ENCODE results near the gene FLRT1.

FLRT1 gene

DNA sequence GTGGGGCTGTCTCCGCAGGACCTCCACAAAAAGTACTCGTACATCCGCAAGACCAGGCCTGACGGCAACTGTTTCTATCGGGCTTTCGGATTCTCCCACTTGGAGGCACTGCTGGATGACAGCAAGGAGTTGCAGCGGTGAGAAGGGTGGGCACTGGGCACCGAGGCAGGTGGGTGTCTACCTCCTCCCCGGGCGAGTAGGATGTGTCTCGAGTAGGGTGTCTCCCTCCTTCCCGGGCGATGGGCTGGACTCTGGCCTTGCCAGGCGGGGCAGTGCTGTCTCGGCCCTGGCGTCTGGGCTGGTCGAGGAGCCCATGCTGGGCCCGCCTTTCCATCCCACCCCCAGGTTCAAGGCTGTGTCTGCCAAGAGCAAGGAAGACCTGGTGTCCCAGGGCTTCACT lies 39.2 kb upstream of the FLRT1 start:
- no peak overlapping the region for H3K4me3 ChIP-seq (ENCODE audit: low read length)
- TF ChIP-seq, protein P1, sequence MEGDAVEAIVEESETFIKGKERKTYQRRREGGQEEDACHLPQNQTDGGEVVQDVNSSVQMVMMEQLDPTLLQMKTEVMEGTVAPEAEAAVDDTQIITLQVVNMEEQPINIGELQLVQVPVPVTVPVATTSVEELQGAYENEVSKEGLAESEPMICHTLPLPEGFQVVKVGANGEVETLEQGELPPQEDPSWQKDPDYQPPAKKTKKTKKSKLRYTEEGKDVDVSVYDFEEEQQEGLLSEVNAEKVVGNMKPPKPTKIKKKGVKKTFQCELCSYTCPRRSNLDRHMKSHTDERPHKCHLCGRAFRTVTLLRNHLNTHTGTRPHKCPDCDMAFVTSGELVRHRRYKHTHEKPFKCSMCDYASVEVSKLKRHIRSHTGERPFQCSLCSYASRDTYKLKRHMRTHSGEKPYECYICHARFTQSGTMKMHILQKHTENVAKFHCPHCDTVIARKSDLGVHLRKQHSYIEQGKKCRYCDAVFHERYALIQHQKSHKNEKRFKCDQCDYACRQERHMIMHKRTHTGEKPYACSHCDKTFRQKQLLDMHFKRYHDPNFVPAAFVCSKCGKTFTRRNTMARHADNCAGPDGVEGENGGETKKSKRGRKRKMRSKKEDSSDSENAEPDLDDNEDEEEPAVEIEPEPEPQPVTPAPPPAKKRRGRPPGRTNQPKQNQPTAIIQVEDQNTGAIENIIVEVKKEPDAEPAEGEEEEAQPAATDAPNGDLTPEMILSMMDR (conservative IDR thresholded peaks at IDR 0.05; ENCODE audit: low read length) = no peak
- DNase-seq (ENCODE audit: low read depth) = no peak

DNA sequence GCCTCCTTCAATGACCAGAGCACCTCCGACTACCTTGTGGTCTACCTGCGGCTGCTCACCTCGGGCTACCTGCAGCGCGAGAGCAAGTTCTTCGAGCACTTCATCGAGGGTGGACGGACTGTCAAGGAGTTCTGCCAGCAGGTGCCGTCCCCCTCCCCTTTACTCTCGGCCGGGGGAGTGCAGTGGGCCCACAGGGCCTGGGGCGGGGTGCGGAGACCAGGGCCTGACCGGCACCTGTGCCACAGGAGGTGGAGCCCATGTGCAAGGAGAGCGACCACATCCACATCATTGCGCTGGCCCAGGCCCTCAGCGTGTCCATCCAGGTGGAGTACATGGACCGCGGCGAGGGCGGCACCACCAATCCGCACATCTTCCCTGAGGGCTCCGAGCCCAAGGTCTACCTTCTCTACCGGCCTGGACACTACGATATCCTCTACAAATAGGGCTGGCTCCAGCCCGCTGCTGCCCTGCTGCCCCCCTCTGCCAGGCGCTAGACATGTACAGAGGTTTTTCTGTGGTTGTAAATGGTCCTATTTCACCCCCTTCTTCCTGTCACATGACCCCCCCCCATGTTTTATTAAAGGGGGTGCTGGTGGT lies 38.5 kb upstream of the FLRT1 start:
- DNase-seq (ENCODE audit: low read depth) = no peak
- TF ChIP-seq, protein P1 (conservative IDR thresholded peaks at IDR 0.05; ENCODE audit: low read length) = no peak
- no peak overlapping the region for H3K4me3 ChIP-seq (ENCODE audit: low read length)

DNA sequence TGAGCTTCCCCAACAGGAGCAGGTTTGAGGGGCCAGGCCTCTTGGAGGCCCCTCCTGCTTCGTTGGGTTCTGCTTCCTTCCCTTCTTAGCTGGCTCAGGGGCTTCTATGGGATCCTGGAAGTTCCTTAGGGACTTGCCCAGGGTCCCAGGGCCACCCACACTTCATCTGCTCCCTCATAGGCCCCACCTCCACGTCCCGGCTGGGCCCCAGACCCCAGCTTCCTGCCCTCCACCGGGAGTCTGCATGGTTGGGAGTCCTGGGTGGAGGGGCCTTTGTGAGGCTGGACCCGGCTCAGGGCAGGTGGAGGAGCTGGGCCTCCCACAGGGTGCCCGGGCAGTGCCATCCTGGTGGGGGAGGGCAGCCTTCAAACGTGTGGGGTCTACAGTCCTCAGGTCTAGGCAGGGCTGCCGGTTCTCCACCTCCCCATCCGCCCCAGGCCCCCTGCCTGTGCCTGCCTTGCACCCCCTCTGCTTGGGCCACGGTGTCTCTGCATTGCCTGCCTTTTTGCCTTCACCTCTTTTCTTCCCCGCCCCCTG lies 37.9 kb upstream of the FLRT1 start:
- TF ChIP-seq, protein P1 (conservative IDR thresholded peaks at IDR 0.05; ENCODE audit: low read length) = no peak
- no peak overlapping the region for H3K4me3 ChIP-seq (ENCODE audit: low read length)
- no peak for DNase-seq (ENCODE audit: low read depth)

DNA sequence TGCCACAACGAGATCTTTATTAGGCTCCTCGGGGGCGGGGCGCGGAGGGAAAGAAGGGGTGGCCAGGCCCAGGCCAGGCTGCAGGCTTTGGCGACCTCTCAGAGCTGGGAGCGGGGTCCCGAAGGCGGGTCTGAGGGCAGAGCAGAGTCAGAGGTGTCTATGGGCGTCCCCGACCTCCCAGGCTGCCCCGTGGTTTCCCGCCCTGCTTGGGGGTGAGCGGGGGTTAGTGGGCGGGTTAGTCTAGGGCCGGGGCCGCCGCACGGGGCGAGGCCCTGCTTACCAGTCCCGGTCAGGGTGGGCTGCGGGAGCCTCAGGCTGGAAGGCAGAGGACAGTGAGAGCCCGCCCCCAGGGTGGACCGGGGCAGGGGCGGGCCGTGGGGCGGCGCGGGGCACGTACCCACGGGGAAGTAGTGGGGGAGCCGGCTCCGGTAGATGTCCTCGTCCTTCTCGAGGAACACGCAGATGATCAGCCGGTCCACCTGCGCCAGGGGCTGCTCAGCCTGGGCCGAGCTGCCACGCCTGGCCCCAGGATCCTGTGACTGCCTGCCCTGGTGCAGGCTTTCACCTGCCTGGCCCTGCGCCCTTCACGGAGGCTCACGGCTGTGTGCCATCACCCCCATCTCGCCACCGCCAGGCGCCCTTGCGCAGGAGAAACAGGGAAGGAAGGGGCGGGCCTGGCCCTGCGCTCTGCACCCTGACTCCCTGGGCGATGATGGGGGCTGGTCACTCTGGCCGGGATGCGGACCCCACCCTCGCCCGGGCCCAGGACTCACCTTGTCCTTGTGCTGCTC lies 37.0 kb upstream of the FLRT1 start:
- DNase-seq (ENCODE audit: low read depth) = no peak
- TF ChIP-seq, protein P1 (conservative IDR thresholded peaks at IDR 0.05; ENCODE audit: low read length) = no peak
- H3K4me3 ChIP-seq (ENCODE audit: low read length) = no peak overlapping the region

DNA sequence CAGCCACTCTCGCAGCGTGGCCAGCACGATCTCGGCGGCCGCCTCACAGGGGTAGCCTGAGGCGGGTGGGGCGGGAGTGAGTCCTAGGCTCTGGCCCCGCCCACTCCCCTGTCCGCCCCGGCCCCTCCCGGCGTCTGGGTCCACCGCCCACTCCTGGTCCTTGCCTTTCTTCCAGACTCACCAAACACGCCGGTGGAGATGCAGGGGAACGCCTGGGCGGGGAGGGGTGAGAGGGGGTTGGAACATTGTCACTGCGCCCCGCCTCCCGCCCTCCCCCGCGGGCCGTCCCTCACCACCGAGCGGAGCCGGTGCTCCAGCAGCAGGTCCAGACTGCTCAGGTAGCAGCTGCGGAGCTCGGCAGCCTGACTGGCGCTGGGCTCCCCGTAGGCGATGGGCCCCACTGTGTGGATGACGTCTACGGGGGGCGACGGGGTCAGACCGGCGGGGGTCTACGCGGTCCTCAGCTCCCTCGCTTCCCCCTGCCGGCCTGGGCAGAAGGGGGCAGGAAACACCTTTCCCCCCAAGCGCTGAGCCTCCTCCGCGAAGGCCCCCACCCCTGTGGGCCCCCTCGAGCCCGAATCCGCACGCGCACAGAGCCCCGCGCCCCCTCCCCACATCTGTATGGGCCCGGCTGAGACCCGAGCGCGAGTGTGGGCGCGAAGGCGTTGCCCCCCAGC lies 36.2 kb upstream of the FLRT1 start:
- DNase-seq (ENCODE audit: low read depth) = no peak
- TF ChIP-seq, protein P1 (conservative IDR thresholded peaks at IDR 0.05; ENCODE audit: low read length) = no peak
- H3K4me3 ChIP-seq (ENCODE audit: low read length) = no peak overlapping the region

DNA sequence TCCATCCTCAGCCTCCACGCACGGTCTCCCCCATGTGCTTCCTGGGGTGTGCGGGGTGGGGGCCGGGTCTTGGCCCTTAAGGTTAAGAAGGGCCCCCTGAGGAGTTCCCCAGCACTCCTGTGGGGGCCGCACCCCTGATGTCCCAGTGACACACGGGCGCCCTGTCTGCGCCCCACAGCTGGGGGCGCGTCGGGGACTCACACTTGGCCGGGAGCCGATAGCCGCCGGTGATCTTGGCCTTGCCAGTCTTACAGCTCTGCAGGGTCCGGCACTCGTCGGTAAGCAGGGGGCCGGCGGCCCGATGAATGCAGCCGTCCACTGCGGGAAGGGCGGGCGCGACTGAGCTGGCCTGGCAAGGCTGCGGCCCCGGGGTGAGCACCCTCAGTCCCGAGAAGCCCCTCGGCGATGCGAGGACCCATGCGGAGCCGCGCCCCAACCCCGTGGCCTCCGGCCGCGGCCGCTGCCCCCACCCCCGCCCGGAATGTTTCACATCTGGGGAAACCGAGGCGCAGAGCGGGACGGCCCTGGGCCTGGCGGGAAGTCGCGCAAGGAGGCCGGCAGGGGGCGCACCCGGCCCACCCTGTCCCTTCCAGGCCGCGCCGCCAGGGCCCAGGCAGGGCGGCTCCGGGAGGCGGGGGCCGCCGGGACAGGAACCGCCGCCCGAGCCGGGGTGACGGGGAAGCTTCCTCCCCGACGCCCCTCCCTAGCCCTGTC lies 35.5 kb upstream of the FLRT1 start:
- H3K4me3 ChIP-seq (ENCODE audit: low read length) = peak overlapping the region; percentile 29
- DNase-seq (ENCODE audit: low read depth) = peak; percentile 66
- TF ChIP-seq, protein P1 (conservative IDR thresholded peaks at IDR 0.05; ENCODE audit: low read length) = peak; percentile 50

All from AG10803 (cell line).